Neuronal stem cell (in vitro differentiated cells): ENCODE measurements around the gene SMTNL2. TPM values are rescaled to one million over a fixed set of nuclear protein-coding genes. Genes with fewer than 3 reads are reported as not detected.
A peak's percentile ranks its signal among the peaks of the same experiment; 100 is the strongest.

Experiments
- DNase-seq: peaks from one replicate; pipeline ENCODE4 v3.0.0-alpha.2; 2013; ENCODE audit warnings: low spot score
- H2AFZ ChIP-seq: one replicate; pipeline ENCODE4 v1.6.1; 2013; ENCODE audit warnings: mild to moderate bottlenecking, low read length, inconsistent platforms
- H2AK5ac ChIP-seq: 2 replicates; pipeline ENCODE4 v1.6.1; 2013; ENCODE audit warnings: low read depth, mild to moderate bottlenecking, inconsistent platforms, low read length, moderate library complexity, mixed read lengths
- H2BK120ac ChIP-seq: 2 replicates; pipeline ENCODE4 v1.6.1; 2013; ENCODE audit warnings: low read depth, mild to moderate bottlenecking, inconsistent platforms, low read length, moderate library complexity, mixed read lengths
- H2BK12ac ChIP-seq: one replicate; pipeline ENCODE4 v1.6.1; 2013; ENCODE audit warnings: low read length, inconsistent platforms
- H2BK15ac ChIP-seq: 2 replicates; pipeline ENCODE4 v1.6.1; 2013; ENCODE audit warnings: mild to moderate bottlenecking, low read length, inconsistent platforms, mixed read lengths
- H2BK5ac ChIP-seq: one replicate; pipeline ENCODE4 v1.6.1; 2013; ENCODE audit warnings: inconsistent platforms, mild to moderate bottlenecking, low read length, moderate library complexity
- H3K14ac ChIP-seq: one replicate; pipeline ENCODE4 v1.6.1; 2013; ENCODE audit warnings: low read length, inconsistent platforms
- H3K18ac ChIP-seq: 2 replicates; pipeline ENCODE4 v1.6.1; 2013; ENCODE audit warnings: low read length, inconsistent platforms
- H3K23ac ChIP-seq: 2 replicates; pipeline ENCODE4 v1.6.1; 2013; ENCODE audit warnings: low read depth, mild to moderate bottlenecking, mixed read lengths, low read length, inconsistent platforms; ENCODE audit not compliant: poor library complexity
- H3K27ac ChIP-seq: replicated peaks from 3 replicates; pipeline ENCODE4 v1.5.1; 2013; ENCODE audit warnings: low read length, inconsistent platforms
- H3K27me3 ChIP-seq, 3 experiments: 2 replicates each; pipeline ENCODE4 v1.6.1; 2013; ENCODE audit warnings: low read length in 3 of 3, mild to moderate bottlenecking in 2 of 3, inconsistent platforms in 1 of 3, low read depth in 1 of 3, mixed read lengths in 1 of 3, moderate library complexity in 1 of 3; ENCODE audit not compliant: control insufficient read depth in 3 of 3, insufficient read depth in 3 of 3
- H3K36me3 ChIP-seq, 2 donors: replicated peaks in 1 of 2; 2 replicates each; pipeline ENCODE4 v1.6.1; 2013; ENCODE audit warnings: low read length in 2 of 2; ENCODE audit not compliant: control insufficient read depth in 2 of 2, insufficient read depth in 2 of 2
- H3K4ac ChIP-seq: 2 replicates; pipeline ENCODE4 v1.6.1; 2013; ENCODE audit warnings: inconsistent platforms, mild to moderate bottlenecking, low read length, moderate library complexity
- H3K4me1 ChIP-seq, 2 donors: 1 replicate in 1 of 2; 2 replicates in 1 of 2; pipeline ENCODE4 v1.6.1; 2013; ENCODE audit warnings: low read length in 2 of 2, low read depth in 1 of 2; ENCODE audit not compliant: control insufficient read depth in 2 of 2, insufficient read depth in 1 of 2
- H3K4me2 ChIP-seq: one replicate; pipeline ENCODE4 v1.6.1; 2013; ENCODE audit warnings: mild to moderate bottlenecking, low read length, inconsistent platforms; ENCODE audit not compliant: insufficient read depth, poor library complexity, severe bottlenecking
- H3K4me3 ChIP-seq, 2 donors: 2 replicates each; pipeline ENCODE4 v1.5.1; 2013; ENCODE audit warnings: low read length in 2 of 2, mild to moderate bottlenecking in 2 of 2, inconsistent platforms in 1 of 2, moderate library complexity in 1 of 2
- H3K79me1 ChIP-seq: one replicate; pipeline ENCODE4 v1.6.1; 2013; ENCODE audit warnings: low read depth, mild to moderate bottlenecking, inconsistent platforms, low read length, moderate library complexity
- H3K9ac ChIP-seq: one replicate; pipeline ENCODE4 v1.6.1; 2013; ENCODE audit warnings: mild to moderate bottlenecking, low read depth, low read length, inconsistent platforms; ENCODE audit not compliant: poor library complexity
- H3K9me3 ChIP-seq, 2 donors: replicated peaks in 1 of 2; 2 replicates each; pipeline versions ENCODE3 to v1.6.1; 2013; ENCODE audit warnings: low read length in 2 of 2, mild to moderate bottlenecking in 2 of 2, inconsistent platforms in 1 of 2, low read depth in 1 of 2, mixed read lengths in 1 of 2, moderate library complexity in 1 of 2; ENCODE audit not compliant: control insufficient read depth in 2 of 2, insufficient read depth in 1 of 2
- H4K8ac ChIP-seq: one replicate; pipeline ENCODE4 v1.6.1; 2013; ENCODE audit warnings: low read depth, mild to moderate bottlenecking, inconsistent platforms, low read length, moderate library complexity
- H4K91ac ChIP-seq: one replicate; pipeline ENCODE4 v1.6.1; 2013; ENCODE audit warnings: low read length, low read depth, mild to moderate bottlenecking, inconsistent platforms; ENCODE audit not compliant: poor library complexity
- WGBS, 2 donors: extraction: QIAGEN DNeasy Blood & Tissue Kit; methylation state at CpG; one replicate each; pipeline ENCODE4 v1.1.7; 2013; ENCODE audit warnings: missing lambda C conversion rate in 2 of 2, mixed read lengths in 1 of 2; ENCODE audit not compliant: insufficient read length in 2 of 2, insufficient replicate concordance in 1 of 2; ENCODE audit errors: extremely low coverage in 2 of 2; 5-methylcytosine and 5-hydroxymethylcytosine counted together
- polyA plus RNA-seq, 2 experiments: library from polyadenylated mRNA; stranded (reverse); fragments of 200-250 nt; gene quantifications; one replicate each; pipeline ENCODE4 v1.2.3, GENCODE V29; 2013

The SMTNL2 gene
- polyA plus RNA-seq (2013, experiment 1 of 2): 8.7 TPM
- 9.0 TPM for polyA plus RNA-seq (2013, experiment 2 of 2)

DNA sequence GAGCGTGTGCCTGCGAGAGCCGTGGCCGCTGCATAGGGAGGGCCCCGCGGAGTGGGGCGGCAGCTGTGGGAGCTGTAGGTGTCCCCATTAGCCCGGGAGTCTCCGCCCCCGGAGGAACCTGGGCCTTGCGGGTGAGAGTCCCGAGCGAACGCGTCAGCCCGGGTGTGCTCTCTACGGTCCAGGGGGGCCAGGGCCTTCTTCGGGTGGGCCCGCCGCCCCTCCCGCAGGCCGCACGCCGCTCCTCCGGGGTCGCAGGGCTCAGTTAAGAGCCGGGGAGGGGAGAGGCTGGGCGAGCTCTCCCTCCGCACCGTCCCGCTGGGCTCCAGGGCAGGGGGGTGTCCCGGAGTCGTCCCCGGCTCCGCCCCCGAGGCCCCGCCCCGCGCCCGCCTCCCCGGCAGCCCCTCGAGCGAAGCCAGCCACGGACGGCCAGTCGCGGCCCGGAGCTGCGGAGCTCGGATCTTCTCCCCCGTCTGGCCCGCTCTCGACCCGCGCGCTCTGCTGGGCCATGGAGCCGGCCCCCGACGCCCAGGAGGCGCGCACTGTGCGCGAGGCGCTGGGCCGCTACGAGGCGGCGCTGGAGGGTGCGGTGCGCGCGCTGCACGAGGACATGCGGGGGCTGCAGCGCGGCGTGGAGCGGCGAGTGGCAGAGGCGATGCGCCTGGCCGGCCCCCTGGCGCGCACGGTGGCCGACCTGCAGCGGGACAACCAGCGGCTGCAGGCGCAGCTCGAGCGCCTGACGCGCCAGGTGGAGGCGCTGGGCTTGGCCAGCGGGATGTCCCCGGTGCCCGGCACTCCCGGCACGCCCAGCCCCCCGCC is at the start of gene SMTNL2:
Gene SMTNL2 (plus strand): TSS at position 429 of the 816 bp plus-strand sequence. CDS start 77 bp downstream, at position 506.
- peak within 1 kb of the TSS; percentile 100 for H3K4me2 ChIP-seq
- no peaks in the 10 kb centered on the region for H3K36me3 ChIP-seq
- DNase-seq: no peak
- H4K8ac ChIP-seq: peak within 1 kb of the TSS; percentile 65
- peak within 1 kb of the TSS; percentile 90 for H2AFZ ChIP-seq
- H3K18ac ChIP-seq: peak within 1 kb of the TSS; percentile 99
- H3K4ac ChIP-seq: no peak within 1 kb of the TSS
- H3K4me1 ChIP-seq: peaks cover 7 to 19% of the 10 kb centered on the region in 2 donors
- H2BK12ac ChIP-seq: peak within 1 kb of the TSS; percentile 97
- H3K23ac ChIP-seq: peak within 1 kb of the TSS; percentile 68
- peaks cover 10% of the 10 kb centered on the region for H3K79me1 ChIP-seq
- no peak within 1 kb of the TSS for H3K27ac ChIP-seq
- no peak within 1 kb of the TSS for H4K91ac ChIP-seq
- H3K9me3 ChIP-seq: peaks cover 0 to 4% of the 10 kb centered on the region in 2 donors
- peak within 1 kb of the TSS; percentile 93 for H2AK5ac ChIP-seq
- WGBS, 2 donors: no CpG with 5 or more reads among the region's 100 CpGs
- H3K9ac ChIP-seq: peak within 1 kb of the TSS; percentile 97
- H3K27me3 ChIP-seq: peaks cover 4 to 94% (median 22%) of the 10 kb centered on the region in 3 experiments
- H2BK120ac ChIP-seq: no peak within 1 kb of the TSS
- peak within 1 kb of the TSS; percentile 90 for H2BK5ac ChIP-seq
- peak within 1 kb of the TSS; percentile 91 for H2BK15ac ChIP-seq
- H3K14ac ChIP-seq: peak within 1 kb of the TSS; percentile 100
- peak within 1 kb of the TSS; percentile 32 to 89 for H3K4me3 ChIP-seq

DNA sequence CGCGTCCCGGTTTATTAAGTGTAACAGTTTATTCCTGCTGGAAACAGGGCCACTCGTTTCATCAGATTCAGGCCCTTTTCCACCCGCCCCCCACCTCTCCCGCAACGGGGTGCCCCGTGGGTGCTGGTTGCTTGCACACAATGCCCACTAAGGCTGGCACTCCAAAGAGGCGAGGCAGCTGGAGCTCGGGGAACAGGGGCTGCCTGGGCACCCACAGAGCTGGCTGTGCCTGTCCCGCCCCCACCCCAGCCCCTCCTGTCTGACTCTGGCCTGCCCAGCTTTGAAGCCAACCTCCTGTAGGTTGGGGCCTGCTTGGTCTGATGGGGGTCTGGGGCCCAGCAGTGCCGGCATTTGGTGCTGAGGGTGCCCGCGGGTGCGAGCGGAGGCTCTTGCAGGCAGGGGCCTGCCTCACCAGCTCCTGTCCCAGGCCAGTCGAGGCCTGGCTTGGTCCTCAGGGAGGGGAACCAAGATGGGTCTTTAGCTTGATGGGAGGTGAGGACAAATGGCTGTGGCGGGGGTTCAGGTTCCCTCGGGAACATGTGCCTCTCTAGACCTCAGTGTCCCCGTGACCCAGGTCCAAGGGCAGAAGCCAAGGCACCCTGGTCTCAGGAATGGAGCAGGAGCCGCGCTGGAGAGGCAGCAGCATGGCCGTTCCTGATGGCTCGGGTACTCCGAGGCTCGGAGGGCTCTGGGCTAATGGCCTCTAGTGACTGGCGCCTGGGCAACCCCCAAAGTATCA is 49.2 kb upstream of the SMTNL2 start:
- Histone ChIP-seq H2BK5ac (peak overlapping the region; percentile 78), H3K14ac (peak overlapping the region; percentile 82), H3K79me1 (peaks cover 10% of the 10 kb centered on the region), H3K27ac (no peak overlapping the region), H3K4me1 (peaks cover 10 to 20% of the 10 kb centered on the region in 2 donors), H4K91ac (no peak overlapping the region), H2BK12ac (peak overlapping the region; percentile 75), H3K4me3 (no peak overlapping the region), H3K27me3 (peaks cover 0 to 3% (median 0%) of the 10 kb centered on the region in 3 experiments), H2BK120ac (peak overlapping the region; percentile 61), H3K4me2 (no peak overlapping the region), H2AFZ (no peak overlapping the region), H3K18ac (peak overlapping the region; percentile 94), H3K9ac (peak overlapping the region; percentile 21), H2AK5ac (peak overlapping the region; percentile 95), H3K23ac (no peak overlapping the region), H4K8ac (no peak overlapping the region), H2BK15ac (peak overlapping the region; percentile 100), H3K9me3 (no peaks in the 10 kb centered on the region), H3K36me3 (peaks cover 13 to 25% of the 10 kb centered on the region in 2 donors), H3K4ac (no peak overlapping the region)
- DNase-seq: no peak
- no CpG with 5 or more reads among the region's 27 CpGs for WGBS, 2 donors

DNA sequence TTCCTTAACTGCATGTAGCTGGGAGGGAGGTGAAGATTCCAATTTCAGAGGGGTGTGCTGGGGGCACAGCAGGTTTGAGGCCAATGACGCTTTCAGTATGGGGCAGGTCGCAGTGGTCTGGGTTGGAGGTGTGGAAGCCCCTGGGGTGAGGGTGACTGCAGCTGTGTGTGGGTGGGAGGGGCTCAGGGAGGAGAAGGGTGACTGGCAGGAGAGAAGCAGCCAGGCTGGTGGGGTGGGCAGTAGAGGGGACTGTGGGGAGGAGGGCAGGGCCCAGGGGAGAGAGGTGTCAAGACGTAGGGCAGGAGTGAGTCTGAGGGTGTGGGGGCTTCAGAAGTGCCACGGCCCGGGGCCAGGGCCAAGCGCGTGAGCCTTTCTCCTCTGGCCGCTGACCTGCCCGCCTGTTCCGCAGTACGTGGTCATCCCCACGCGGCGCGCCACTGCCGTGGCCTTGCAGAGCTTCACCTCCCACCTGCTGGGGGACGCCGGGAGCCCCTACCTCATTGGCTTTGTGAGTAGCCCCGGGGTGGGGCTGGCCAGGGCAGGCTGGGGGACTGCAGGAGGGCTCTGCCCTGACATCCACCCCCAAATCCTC is 48.6 kb upstream of the SMTNL2 start:
- no peak overlapping the region for H3K4ac ChIP-seq
- H3K14ac ChIP-seq: no peak overlapping the region
- H3K36me3 ChIP-seq: peaks cover 15 to 31% of the 10 kb centered on the region in 2 donors
- no peak overlapping the region for H3K4me3 ChIP-seq
- peak overlapping the region; percentile 95 for H2AK5ac ChIP-seq
- peak overlapping the region; percentile 100 for H2BK15ac ChIP-seq
- H3K27me3 ChIP-seq: peaks cover 0 to 3% (median 0%) of the 10 kb centered on the region in 3 experiments
- WGBS, 2 donors: no CpG with 5 or more reads among the region's 19 CpGs
- H4K91ac ChIP-seq: no peak overlapping the region
- no peak overlapping the region for H4K8ac ChIP-seq
- no peaks in the 10 kb centered on the region for H3K9me3 ChIP-seq
- peak overlapping the region; percentile 95 for H3K23ac ChIP-seq
- no peak overlapping the region for H2AFZ ChIP-seq
- no peak overlapping the region for H3K27ac ChIP-seq
- peaks cover 10 to 20% of the 10 kb centered on the region in 2 donors for H3K4me1 ChIP-seq
- H3K79me1 ChIP-seq: peaks cover 11% of the 10 kb centered on the region
- H3K4me2 ChIP-seq: peak overlapping the region; percentile 52
- H2BK120ac ChIP-seq: no peak overlapping the region
- H2BK12ac ChIP-seq: no peak overlapping the region
- peak overlapping the region; percentile 78 for H2BK5ac ChIP-seq
- H3K9ac ChIP-seq: no peak overlapping the region
- no peak for DNase-seq
- H3K18ac ChIP-seq: peak overlapping the region; percentile 96
